HK-2 (cell line): ENCODE data around the gene TRAF3.
A peak's percentile ranks its signal among the peaks of the same experiment; 100 is the strongest.
"Not testable (repeated sequence)": the region's sequence is repeated elsewhere in the genome, so short reads cannot be mapped to it uniquely, and the experiment has no call there.

ENCODE experiments used
- DNase-seq: peaks from one replicate; pipeline ENCODE4 v3.0.0-alpha.2; 2018; ENCODE audit not compliant: unreplicated experiment

Gene TRAF3

GRCh38 chr14:102923201-102923924 is 146.1 kb downstream of the TRAF3 start:
- no peak for DNase-seq

- no peak for DNase-seq
Observed at GRCh38 chr14:102923925-102924486, 146.8 kb downstream of the TRAF3 start.

GRCh38 chr14:102924632-102925588 is 147.7 kb downstream of the TRAF3 start:
- no peak for DNase-seq

GRCh38 chr14:102925646-102926045 is 148.4 kb downstream of the TRAF3 start:
- no peak for DNase-seq

GRCh38 chr14:102926104-102926503 is 148.9 kb downstream of the TRAF3 start:
- no peak for DNase-seq

GRCh38 chr14:102926840-102927239 is 149.6 kb downstream of the TRAF3 start:
- not testable (repeated sequence) for DNase-seq

GRCh38 chr14:102927346-102927877 is 150.2 kb downstream of the TRAF3 start:
- DNase-seq: no peak

GRCh38 chr14:102927878-102928411 is 150.7 kb downstream of the TRAF3 start:
- DNase-seq: no peak

- peak; percentile 74 for DNase-seq
Observed at GRCh38 chr14:102928412-102929240, 151.4 kb downstream of the TRAF3 start.

GRCh38 chr14:102929241-102930137 is 152.2 kb downstream of the TRAF3 start:
- DNase-seq: no peak

GRCh38 chr14:102930138-102930752 is 153.0 kb downstream of the TRAF3 start:
- DNase-seq: no peak

GRCh38 chr14:102930753-102931579 is 153.7 kb downstream of the TRAF3 start:
- peak; percentile 81 for DNase-seq

GRCh38 chr14:102931580-102932285 is 154.5 kb downstream of the TRAF3 start:
- DNase-seq: no peak

GRCh38 chr14:102932484-102933248 is 155.4 kb downstream of the TRAF3 start:
- no peak for DNase-seq

- no peak for DNase-seq
Observed at GRCh38 chr14:102933618-102934231, 156.5 kb downstream of the TRAF3 start.

- no peak for DNase-seq
Observed at GRCh38 chr14:102935756-102936155, 158.5 kb downstream of the TRAF3 start.
